Measurements from ENCODE around the gene TRPC4. TPM values are rescaled to one million over a fixed set of nuclear protein-coding genes. Genes with fewer than 3 reads are reported as not detected.

The TRPC4 gene
- total RNA-seq, 1 experiment from 2014 or later: 0.10 TPM

GRCh38 chr13:37775871-37776270 is 93.7 kb downstream of the TRPC4 start:
- BruUV-seq (replicated peaks): no TSS peak
- no peak overlapping the region for H3K4me3 ChIP-seq (ENCODE audit: low read depth in 2 of 2, low read length in 2 of 2)
- no peak for DNase-seq (ENCODE audit: low read depth, low spot score)
- no peaks in the 10 kb centered on the region for H3K27me3 ChIP-seq (ENCODE audit: control insufficient read depth, insufficient read depth, low read length)
- no peaks in the 10 kb centered on the region for H3K9me3 ChIP-seq (ENCODE audit: control insufficient read depth, insufficient read depth, low read depth, low read length)
- intact Hi-C loops (cut with micrococcal nuclease; ENCODE audit: unreplicated experiment) (no loop called here), in situ Hi-C loops (cut with HindIII; ENCODE audit: low pct_unique_long_range_greater_than_20kb, low sequenced_read_pairs) (no loop called here)
- ATAC-seq: no peak
- POLR2A ChIA-PET: no interaction called here
- H3K4me1 ChIP-seq (ENCODE audit: control insufficient read depth, insufficient read depth, low read length): no peaks in the 10 kb centered on the region
- H3K27ac ChIP-seq (ENCODE audit: low read length): no peak overlapping the region
- TF ChIP-seq SIN3A (IDR thresholded peaks at IDR 0.05; ENCODE audit: borderline replicate concordance, insufficient read depth, low read depth, low read length): no peak
- no peak for TF ChIP-seq POLR2AphosphoS5 (IDR thresholded peaks at IDR 0.05; ENCODE audit: low read depth, low read length)
- TF ChIP-seq REST (IDR thresholded peaks at IDR 0.05; ENCODE audit: insufficient read depth in 1 of 2, low read depth in 2 of 2, low read length in 1 of 2): no peak
- no peak for TF ChIP-seq TCF7L2 (IDR thresholded peaks at IDR 0.05; ENCODE audit: low read depth, low read length)
- no peak for TF ChIP-seq CTCF (IDR thresholded peaks at IDR 0.05)
- H3K36me3 ChIP-seq (ENCODE audit: control insufficient read depth, insufficient read depth, low read length): no peaks in the 10 kb centered on the region
- CTCF ChIA-PET: no interaction called here

GRCh38 chr13:37772644-37773043 is 96.9 kb downstream of the TRPC4 start:
- intact Hi-C loops (cut with micrococcal nuclease; ENCODE audit: unreplicated experiment): no loop called here
- in situ Hi-C loops (cut with HindIII; ENCODE audit: low pct_unique_long_range_greater_than_20kb, low sequenced_read_pairs): no loop called here

More at GRCh38 chr13:37772644-37773043, 96.9 kb downstream of the TRPC4 start:
- ChIA-PET POLR2A (no interaction called here), CTCF (no interaction called here)
- no peaks in the 10 kb centered on the region for H3K4me1 ChIP-seq (ENCODE audit: control insufficient read depth, insufficient read depth, low read length)
- no peaks in the 10 kb centered on the region for H3K27me3 ChIP-seq (ENCODE audit: control insufficient read depth, insufficient read depth, low read length)
- TF ChIP-seq REST (IDR thresholded peaks at IDR 0.05; ENCODE audit: insufficient read depth in 1 of 2, low read depth in 2 of 2, low read length in 1 of 2) (no peak), TCF7L2 (IDR thresholded peaks at IDR 0.05; ENCODE audit: low read depth, low read length) (no peak), POLR2AphosphoS5 (IDR thresholded peaks at IDR 0.05; ENCODE audit: low read depth, low read length) (no peak), CTCF (IDR thresholded peaks at IDR 0.05) (no peak), SIN3A (IDR thresholded peaks at IDR 0.05; ENCODE audit: borderline replicate concordance, insufficient read depth, low read depth, low read length) (no peak)
- no TSS peak for BruUV-seq (replicated peaks)
- no peak overlapping the region for H3K27ac ChIP-seq (ENCODE audit: low read length)
- no peak overlapping the region for H3K4me3 ChIP-seq (ENCODE audit: low read depth in 2 of 2, low read length in 2 of 2)
- no peaks in the 10 kb centered on the region for H3K9me3 ChIP-seq (ENCODE audit: control insufficient read depth, insufficient read depth, low read depth, low read length)
- H3K36me3 ChIP-seq (ENCODE audit: control insufficient read depth, insufficient read depth, low read length): no peaks in the 10 kb centered on the region
- no peak for DNase-seq (ENCODE audit: low read depth, low spot score)
- ATAC-seq: no peak
